ENCODE data around the gene NIP7. TPM values are rescaled to one million over a fixed set of nuclear protein-coding genes. Genes with fewer than 3 reads are reported as not detected.
"Not testable (repeated sequence)": the region's sequence is repeated elsewhere in the genome, so short reads cannot be mapped to it uniquely, and the experiment has no call there.

The NIP7 gene
- total RNA-seq, 1 experiment from 2014 or later, result 72.8 TPM

GRCh38 chr16:69294051-69294450 lies 45.5 kb upstream of the NIP7 start:
- no peaks in the 10 kb centered on the region for H3K9me3 ChIP-seq (ENCODE audit: control insufficient read depth, low read depth, low read length)
- H2AK5ac ChIP-seq (ENCODE audit: insufficient read length, low read length), result no peak overlapping the region
- H3K27me3 Mint-ChIP-seq (ENCODE audit: low read depth), result no peaks in the 10 kb centered on the region
- no peak overlapping the region for H3K18ac ChIP-seq (ENCODE audit: insufficient read length, low read depth, low read length)
- DNase-seq, result no peak
- H3K23ac ChIP-seq (ENCODE audit: insufficient read length, low read depth, low read length), result no peak overlapping the region
- no peak overlapping the region for H3K14ac ChIP-seq (ENCODE audit: insufficient read depth, low read length)
- H4K8ac ChIP-seq (replicated peaks; ENCODE audit: insufficient read length, low read depth, low read length), result no peak overlapping the region
- no peaks in the 10 kb centered on the region for H3K9me3 Mint-ChIP-seq
- H2BK12ac ChIP-seq (ENCODE audit: insufficient read length, low read depth, low read length), result no peak overlapping the region
- TF ChIP-seq CTCF (conservative IDR thresholded peaks at IDR 0.05), result no peak
- no peak overlapping the region for H3K4ac ChIP-seq (ENCODE audit: low read depth, low read length)
- no peak overlapping the region for H3T11ph ChIP-seq (ENCODE audit: low read length)
- no peaks in the 10 kb centered on the region for H3K79me1 ChIP-seq (ENCODE audit: insufficient read depth, low read depth, low read length, poor library complexity, severe bottlenecking)
- no peaks in the 10 kb centered on the region for H3K27me3 ChIP-seq (ENCODE audit: insufficient read depth, low read length)
- no peak overlapping the region for H2AFZ ChIP-seq (ENCODE audit: low read length)
- H3K4me2 ChIP-seq (ENCODE audit: insufficient read depth, insufficient read length, low read length), result no peak overlapping the region
- H2BK20ac ChIP-seq (ENCODE audit: low read depth, low read length, poor library complexity, severe bottlenecking), result no peak overlapping the region
- no peak overlapping the region for H3K9ac ChIP-seq (ENCODE audit: extremely low read depth, insufficient read length, low read length)
- no peaks in the 10 kb centered on the region for H3K23me2 ChIP-seq (ENCODE audit: insufficient read length, low read depth, low read length, poor library complexity, severe bottlenecking)
- no peak overlapping the region for H3K27ac ChIP-seq (ENCODE audit: insufficient read length, low read depth, low read length)
- H3K27ac Mint-ChIP-seq, result no peak overlapping the region
- H3K4me1 ChIP-seq (ENCODE audit: insufficient read depth, low read length), result no peaks in the 10 kb centered on the region
- peaks cover 0 to 5% (median 2%) of the 10 kb centered on the region in 3 experiments; a peak in 4 of 7 replicates for H3K36me3 Mint-ChIP-seq (ENCODE audit: insufficient read depth in 1 of 3, low read depth in 3 of 3)
- H2BK15ac ChIP-seq (ENCODE audit: low read depth, low read length), result no peak overlapping the region
- no peak overlapping the region for H3K56ac ChIP-seq (ENCODE audit: insufficient read length, low read depth, low read length)
- no peak overlapping the region for H2BK5ac ChIP-seq (ENCODE audit: insufficient read length, low read length)
- no peaks in the 10 kb centered on the region for H3K4me1 Mint-ChIP-seq
- H4K91ac ChIP-seq (ENCODE audit: insufficient read length, low read depth, low read length), result no peak overlapping the region
- no peaks in the 10 kb centered on the region for H3K79me2 ChIP-seq (ENCODE audit: insufficient read depth, low read length)
- H2BK120ac ChIP-seq (ENCODE audit: low read depth, low read length, poor library complexity, severe bottlenecking), result no peak overlapping the region
- H4K5ac ChIP-seq (ENCODE audit: insufficient read length, low read depth, low read length), result no peak overlapping the region
- no peaks in the 10 kb centered on the region for H4K20me1 ChIP-seq (ENCODE audit: control insufficient read depth, insufficient read depth, insufficient read length)
- WGBS (ENCODE audit: extremely low coverage, insufficient read length, low lambda C conversion rate), result no CpG with 5 or more reads among the region's 1 CpG
- no peak overlapping the region for H3K4me3 Mint-ChIP-seq

- H3K4ac ChIP-seq (ENCODE audit: low read depth, low read length); H3K9me3 ChIP-seq (ENCODE audit: control insufficient read depth, low read depth, low read length); H3K4me1 Mint-ChIP-seq; H3K9me3 Mint-ChIP-seq; H2BK15ac ChIP-seq (ENCODE audit: low read depth, low read length); H4K91ac ChIP-seq (ENCODE audit: insufficient read length, low read depth, low read length); H2BK120ac ChIP-seq (ENCODE audit: low read depth, low read length, poor library complexity, severe bottlenecking); H3K79me1 ChIP-seq (ENCODE audit: insufficient read depth, low read depth, low read length, poor library complexity, severe bottlenecking); H3T11ph ChIP-seq (ENCODE audit: low read length); H3K4me1 ChIP-seq (ENCODE audit: insufficient read depth, low read length); H3K18ac ChIP-seq (ENCODE audit: insufficient read length, low read depth, low read length); H4K5ac ChIP-seq (ENCODE audit: insufficient read length, low read depth, low read length); H3K27ac Mint-ChIP-seq; H3K27me3 ChIP-seq (ENCODE audit: insufficient read depth, low read length); H3K9ac ChIP-seq (ENCODE audit: extremely low read depth, insufficient read length, low read length); H2BK5ac ChIP-seq (ENCODE audit: insufficient read length, low read length); H3K56ac ChIP-seq (ENCODE audit: insufficient read length, low read depth, low read length); H2AFZ ChIP-seq (ENCODE audit: low read length); H4K20me1 ChIP-seq (ENCODE audit: control insufficient read depth, insufficient read depth, insufficient read length); DNase-seq; H3K27me3 Mint-ChIP-seq (ENCODE audit: low read depth); H4K8ac ChIP-seq (replicated peaks; ENCODE audit: insufficient read length, low read depth, low read length); H3K27ac ChIP-seq (ENCODE audit: insufficient read length, low read depth, low read length); H2BK20ac ChIP-seq (ENCODE audit: low read depth, low read length, poor library complexity, severe bottlenecking); H2AK5ac ChIP-seq (ENCODE audit: insufficient read length, low read length); H2BK12ac ChIP-seq (ENCODE audit: insufficient read length, low read depth, low read length); H3K79me2 ChIP-seq (ENCODE audit: insufficient read depth, low read length); H3K23me2 ChIP-seq (ENCODE audit: insufficient read length, low read depth, low read length, poor library complexity, severe bottlenecking); H3K4me3 Mint-ChIP-seq; H3K4me2 ChIP-seq (ENCODE audit: insufficient read depth, insufficient read length, low read length); H3K23ac ChIP-seq (ENCODE audit: insufficient read length, low read depth, low read length); H3K14ac ChIP-seq (ENCODE audit: insufficient read depth, low read length): not testable (repeated sequence)
- WGBS (ENCODE audit: extremely low coverage, insufficient read length, low lambda C conversion rate), result no CpG with 5 or more reads among the region's 7 CpGs
- H3K36me3 Mint-ChIP-seq (ENCODE audit: insufficient read depth in 1 of 3, low read depth in 3 of 3), result peaks cover 0 to 23% (median 5%) of the 10 kb centered on the region in 3 experiments; a peak in 6 of 7 replicates
Observed at GRCh38 chr16:69296771-69297170, 42.8 kb upstream of the NIP7 start.

All from H9 (cell line).